AG09309 (cell line): ENCODE results near the gene S100P.

Experiments
- DNase-seq: peaks from one replicate; pipeline ENCODE4 v3.0.0-alpha.2; 2010; ENCODE audit warnings: low read depth
- H3K4me3 ChIP-seq: 2 replicates; pipeline ENCODE4 v1.5.1; 2011; ENCODE audit warnings: mild to moderate bottlenecking, low read depth, low read length, moderate library complexity; ENCODE audit not compliant: control insufficient read depth
- CTCF ChIP-seq: IDR thresholded peaks from 2 replicates; pipeline ENCODE4 v1.5.1; 2011; ENCODE audit warnings: mild to moderate bottlenecking, low read depth, low read length, inconsistent platforms; ENCODE audit not compliant: insufficient read depth, control insufficient read depth; ENCODE audit errors: missing control alignments

S100P gene

DNA sequence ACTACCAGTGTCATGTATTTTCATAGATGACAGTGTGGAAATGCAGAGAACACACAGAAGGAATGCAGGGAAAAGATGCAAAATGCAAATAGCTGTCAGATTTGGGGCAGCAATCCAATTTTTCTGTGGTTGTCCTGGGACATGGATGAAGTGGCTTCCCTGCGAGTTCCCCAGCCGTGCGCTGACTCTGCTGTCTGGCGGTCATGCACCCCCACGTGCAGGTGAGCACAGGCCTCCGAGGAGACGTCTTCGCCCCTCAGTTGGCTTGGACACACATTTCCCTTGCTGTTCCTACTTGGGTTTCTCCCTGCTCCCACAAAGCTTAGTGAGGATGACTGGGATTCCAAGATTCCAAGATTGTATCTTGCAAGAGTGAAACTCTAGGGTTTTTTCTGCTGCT, 46.7 kb downstream of the S100P start:
- no peak overlapping the region for H3K4me3 ChIP-seq
- TF ChIP-seq CTCF = no peak
- no peak for DNase-seq

DNA sequence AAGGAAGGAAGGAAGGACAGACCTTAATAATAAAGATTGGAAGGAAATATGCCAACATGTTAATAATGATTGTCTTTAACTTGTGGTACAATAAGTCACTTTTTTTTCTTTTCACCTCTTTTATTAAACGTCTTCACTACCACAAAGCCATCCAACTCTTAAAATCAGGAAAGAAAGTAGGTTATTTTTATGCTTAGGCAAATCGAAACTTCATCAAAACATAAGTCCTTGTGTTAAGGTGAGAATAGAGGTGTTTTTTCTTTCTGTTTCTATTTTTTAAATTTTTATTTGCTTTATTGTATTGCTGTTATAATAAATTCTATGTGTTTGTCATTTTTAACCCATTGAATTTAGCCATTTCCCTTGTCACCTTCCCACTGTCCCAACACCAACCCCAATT, 48.8 kb downstream of the S100P start:
- DNase-seq = no peak
- no peak overlapping the region for H3K4me3 ChIP-seq
- no peak for TF ChIP-seq CTCF

- DNase-seq = no peak
- no peak for TF ChIP-seq CTCF
- no peak overlapping the region for H3K4me3 ChIP-seq
Measured at GRCh38 chr4:6742989-6743388, 49.3 kb downstream of the S100P start.
